HL-60 (cell line): ENCODE results near the gene CNNM4.

Experiments
- DNase-seq, 2 experiments: peaks; one replicate each; pipeline ENCODE4 v3.0.0-alpha.2; 2010 to 2020; ENCODE audit warnings: low read depth in 1 of 2, low spot score in 1 of 2
- H3K27ac ChIP-seq: fragments of 250-450 bp; sonication (Bioruptor Pico); replicated peaks from 2 replicates; pipeline ENCODE4 v1.5.1; 2020; ENCODE audit warnings: mild to moderate bottlenecking, moderate library complexity
- H3K27me3 ChIP-seq: fragments of 250-450 bp; sonication (Bioruptor Pico); 2 replicates; pipeline ENCODE4 v1.5.1; 2021; ENCODE audit warnings: mild to moderate bottlenecking, moderate library complexity; ENCODE audit not compliant: insufficient read depth, poor library complexity, severe bottlenecking
- H3K4me3 ChIP-seq: replicated peaks from 2 replicates; pipeline ENCODE4 v1.5.1; 2011; ENCODE audit warnings: mild to moderate bottlenecking, control low read depth, low read length; ENCODE audit not compliant: insufficient read depth
- GABPA ChIP-seq: IDR thresholded peaks from 2 replicates; pipeline ENCODE4 v1.6.1; 2012; ENCODE audit warnings: low read depth
- POLR2AphosphoS5 ChIP-seq: IDR thresholded peaks from 2 replicates; pipeline ENCODE4 v1.6.1; 2012; ENCODE audit warnings: low read depth
- SPI1 ChIP-seq: IDR thresholded peaks from 2 replicates; pipeline ENCODE4 v1.6.1; 2012; ENCODE audit warnings: low read depth, mild to moderate bottlenecking, borderline replicate concordance
- TF ChIP-seq, protein P1 (sequence below): IDR thresholded peaks from 2 replicates; pipeline ENCODE4 v1.6.1; 2012; ENCODE audit warnings: low read depth; ENCODE audit not compliant: insufficient replicate concordance
- TF ChIP-seq, protein P2 (sequence below): IDR thresholded peaks from one replicate; pipeline ENCODE4 v1.5.1; 2011; ENCODE audit warnings: low read length, control low read depth, inconsistent platforms; ENCODE audit not compliant: insufficient read depth

Gene CNNM4

DNA sequence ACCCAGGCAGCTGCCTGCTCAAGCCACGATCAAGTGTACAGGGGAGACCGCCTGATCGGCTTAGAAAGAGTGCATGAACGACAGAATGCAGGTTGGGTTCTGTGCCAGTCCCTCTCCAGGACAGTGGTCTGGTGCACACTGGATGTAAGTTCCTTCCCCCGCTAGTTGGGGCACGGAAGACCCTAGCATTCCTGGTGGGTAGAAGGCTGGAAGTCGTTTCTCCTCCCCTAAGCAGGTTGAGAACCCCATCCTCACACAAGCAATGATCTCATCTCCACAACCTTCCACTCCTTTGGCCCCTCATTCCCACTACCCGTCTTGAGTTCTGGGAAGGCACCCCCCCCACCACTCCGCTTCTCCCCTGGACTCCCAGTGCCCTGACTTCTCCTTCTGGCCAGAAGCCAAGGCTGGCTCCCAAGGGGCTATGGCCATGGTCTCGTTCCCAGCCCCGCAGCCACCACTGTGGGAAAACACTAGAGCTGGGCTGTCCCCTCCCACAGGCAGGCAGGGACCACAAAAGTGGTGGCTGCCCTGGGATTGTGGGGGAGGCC, 98.5 kb downstream of the CNNM4 start:
- DNase-seq: no peak
- Histone ChIP-seq H3K4me3 (no peak overlapping the region), H3K27me3 (no peaks in the 10 kb centered on the region), H3K27ac (no peak overlapping the region)
- TF ChIP-seq GABPA: no peak
- TF ChIP-seq, protein P1, sequence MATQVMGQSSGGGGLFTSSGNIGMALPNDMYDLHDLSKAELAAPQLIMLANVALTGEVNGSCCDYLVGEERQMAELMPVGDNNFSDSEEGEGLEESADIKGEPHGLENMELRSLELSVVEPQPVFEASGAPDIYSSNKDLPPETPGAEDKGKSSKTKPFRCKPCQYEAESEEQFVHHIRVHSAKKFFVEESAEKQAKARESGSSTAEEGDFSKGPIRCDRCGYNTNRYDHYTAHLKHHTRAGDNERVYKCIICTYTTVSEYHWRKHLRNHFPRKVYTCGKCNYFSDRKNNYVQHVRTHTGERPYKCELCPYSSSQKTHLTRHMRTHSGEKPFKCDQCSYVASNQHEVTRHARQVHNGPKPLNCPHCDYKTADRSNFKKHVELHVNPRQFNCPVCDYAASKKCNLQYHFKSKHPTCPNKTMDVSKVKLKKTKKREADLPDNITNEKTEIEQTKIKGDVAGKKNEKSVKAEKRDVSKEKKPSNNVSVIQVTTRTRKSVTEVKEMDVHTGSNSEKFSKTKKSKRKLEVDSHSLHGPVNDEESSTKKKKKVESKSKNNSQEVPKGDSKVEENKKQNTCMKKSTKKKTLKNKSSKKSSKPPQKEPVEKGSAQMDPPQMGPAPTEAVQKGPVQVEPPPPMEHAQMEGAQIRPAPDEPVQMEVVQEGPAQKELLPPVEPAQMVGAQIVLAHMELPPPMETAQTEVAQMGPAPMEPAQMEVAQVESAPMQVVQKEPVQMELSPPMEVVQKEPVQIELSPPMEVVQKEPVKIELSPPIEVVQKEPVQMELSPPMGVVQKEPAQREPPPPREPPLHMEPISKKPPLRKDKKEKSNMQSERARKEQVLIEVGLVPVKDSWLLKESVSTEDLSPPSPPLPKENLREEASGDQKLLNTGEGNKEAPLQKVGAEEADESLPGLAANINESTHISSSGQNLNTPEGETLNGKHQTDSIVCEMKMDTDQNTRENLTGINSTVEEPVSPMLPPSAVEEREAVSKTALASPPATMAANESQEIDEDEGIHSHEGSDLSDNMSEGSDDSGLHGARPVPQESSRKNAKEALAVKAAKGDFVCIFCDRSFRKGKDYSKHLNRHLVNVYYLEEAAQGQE: no peak
- no peak for TF ChIP-seq POLR2AphosphoS5
- no peak for TF ChIP-seq SPI1

DNA sequence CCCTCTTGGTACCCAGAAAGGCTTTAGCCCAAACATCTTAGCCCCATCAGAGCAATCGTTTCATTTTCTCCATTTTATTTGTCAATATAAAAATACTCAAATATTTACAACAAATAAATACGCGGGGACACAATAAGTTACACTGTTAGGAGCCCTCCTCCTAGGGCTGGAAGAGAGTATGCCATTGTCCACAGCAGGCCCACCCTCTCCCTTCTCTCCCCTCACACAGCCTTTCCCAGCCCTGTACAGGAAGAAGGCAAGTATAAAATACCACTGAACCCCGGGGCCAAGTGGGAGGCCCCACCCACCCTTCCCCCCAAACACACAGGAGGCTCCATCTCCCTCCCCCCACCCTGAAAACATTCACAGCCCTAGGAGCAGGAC, 99.0 kb downstream of the CNNM4 start:
- no peak overlapping the region for H3K27ac ChIP-seq
- no peak overlapping the region for H3K4me3 ChIP-seq
- H3K27me3 ChIP-seq: no peaks in the 10 kb centered on the region
- DNase-seq: no peak
- TF ChIP-seq, protein P1: no peak
- no peak for TF ChIP-seq POLR2AphosphoS5
- TF ChIP-seq SPI1: no peak

DNA sequence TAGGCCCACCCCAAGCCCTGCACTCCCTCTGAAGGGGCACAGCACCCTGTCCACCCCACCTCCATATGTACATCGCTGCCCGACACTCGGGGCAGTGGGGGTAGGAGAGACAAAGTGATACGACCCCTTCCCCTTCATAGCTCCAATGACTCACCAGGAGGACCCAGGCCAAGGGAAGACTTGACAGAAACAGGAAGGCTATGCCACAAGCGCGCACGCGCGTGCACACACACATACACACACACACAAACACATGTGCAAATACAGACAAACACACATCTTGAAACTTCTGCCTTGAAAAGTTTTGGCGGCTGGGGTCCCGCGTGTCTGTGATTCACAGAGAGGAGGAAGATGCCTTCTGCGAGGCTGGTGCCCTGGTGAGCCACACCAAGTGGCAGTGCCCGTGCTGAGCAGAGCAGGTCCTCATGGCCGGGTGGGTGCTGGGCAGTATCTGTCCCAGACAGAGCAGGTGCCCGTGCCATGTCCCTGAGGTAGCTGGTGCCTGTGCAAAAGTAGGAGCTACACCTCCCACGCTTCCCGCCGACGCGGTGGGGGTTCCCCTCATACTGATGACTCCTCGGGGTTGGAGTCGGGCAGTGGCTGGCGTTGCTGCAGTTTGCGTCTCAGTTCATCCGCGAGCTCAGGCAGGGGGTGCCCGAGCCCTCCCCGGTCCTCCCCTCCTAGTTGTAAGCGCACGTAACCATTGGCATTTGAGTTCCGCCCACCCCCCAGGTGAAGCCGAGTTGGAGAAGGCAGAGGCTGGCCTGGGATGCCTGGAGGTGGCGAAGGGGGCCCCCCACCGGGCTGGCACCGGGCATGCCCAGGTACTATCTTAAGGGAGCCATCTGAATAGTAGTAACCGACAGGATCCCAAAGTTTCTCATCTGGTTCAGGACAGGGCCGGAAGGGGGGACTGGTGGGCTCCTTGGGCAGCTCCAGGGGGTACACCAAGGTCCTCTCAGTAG, 99.6 kb downstream of the CNNM4 start:
- Histone ChIP-seq H3K27me3 (no peaks in the 10 kb centered on the region), H3K27ac (no peak overlapping the region), H3K4me3 (no peak overlapping the region)
- no peak for DNase-seq
- TF ChIP-seq GABPA: no peak
- no peak for TF ChIP-seq POLR2AphosphoS5
- TF ChIP-seq, protein P2, sequence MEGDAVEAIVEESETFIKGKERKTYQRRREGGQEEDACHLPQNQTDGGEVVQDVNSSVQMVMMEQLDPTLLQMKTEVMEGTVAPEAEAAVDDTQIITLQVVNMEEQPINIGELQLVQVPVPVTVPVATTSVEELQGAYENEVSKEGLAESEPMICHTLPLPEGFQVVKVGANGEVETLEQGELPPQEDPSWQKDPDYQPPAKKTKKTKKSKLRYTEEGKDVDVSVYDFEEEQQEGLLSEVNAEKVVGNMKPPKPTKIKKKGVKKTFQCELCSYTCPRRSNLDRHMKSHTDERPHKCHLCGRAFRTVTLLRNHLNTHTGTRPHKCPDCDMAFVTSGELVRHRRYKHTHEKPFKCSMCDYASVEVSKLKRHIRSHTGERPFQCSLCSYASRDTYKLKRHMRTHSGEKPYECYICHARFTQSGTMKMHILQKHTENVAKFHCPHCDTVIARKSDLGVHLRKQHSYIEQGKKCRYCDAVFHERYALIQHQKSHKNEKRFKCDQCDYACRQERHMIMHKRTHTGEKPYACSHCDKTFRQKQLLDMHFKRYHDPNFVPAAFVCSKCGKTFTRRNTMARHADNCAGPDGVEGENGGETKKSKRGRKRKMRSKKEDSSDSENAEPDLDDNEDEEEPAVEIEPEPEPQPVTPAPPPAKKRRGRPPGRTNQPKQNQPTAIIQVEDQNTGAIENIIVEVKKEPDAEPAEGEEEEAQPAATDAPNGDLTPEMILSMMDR: no peak
- TF ChIP-seq SPI1: no peak
- TF ChIP-seq, protein P1: no peak

DNA sequence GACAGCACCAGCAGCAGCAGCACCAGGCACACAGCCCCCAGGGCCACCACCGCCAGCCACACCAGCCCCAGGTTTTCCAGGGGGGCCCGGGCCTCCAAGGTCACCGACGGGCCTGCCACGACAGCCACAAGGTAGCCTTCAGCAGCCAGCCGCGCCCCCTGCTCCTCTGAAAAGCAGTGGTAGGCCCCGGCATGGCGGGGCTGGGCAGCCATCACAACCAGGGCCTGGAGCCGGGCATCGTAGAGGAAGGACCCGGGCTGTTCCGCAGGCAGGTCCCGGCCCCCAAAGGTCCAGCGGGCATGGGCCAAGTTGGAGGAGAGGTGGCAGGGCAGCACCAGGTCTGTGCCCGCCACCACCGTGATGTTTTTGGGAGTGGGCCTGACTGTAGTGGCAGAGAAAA, 100.4 kb downstream of the CNNM4 start:
- H3K27ac ChIP-seq: no peak overlapping the region
- DNase-seq: no peak
- H3K4me3 ChIP-seq: no peak overlapping the region
- TF ChIP-seq GABPA (no peak), SPI1 (no peak), POLR2AphosphoS5 (no peak)
- TF ChIP-seq, protein P1: no peak
- TF ChIP-seq, protein P2: no peak
- no peaks in the 10 kb centered on the region for H3K27me3 ChIP-seq
